Fibroblast of lung (primary cell): ENCODE results near the gene CLSTN2.

Experiments
- EZH2 ChIP-seq: IDR thresholded peaks from 2 replicates; pipeline ENCODE4 v1.5.1; 2012; ENCODE audit warnings: low read length, control low read depth, mild to moderate bottlenecking; ENCODE audit errors: missing control alignments
- TF ChIP-seq, protein P1 (sequence below), 2 donors: IDR thresholded peaks in 1 of 2; conservative IDR thresholded peaks in 1 of 2; 1 replicate in 1 of 2; 2 replicates in 1 of 2; pipeline ENCODE4 v1.5.1; 2011 to 2012; ENCODE audit warnings: low read length in 2 of 2, control low read depth in 1 of 2, inconsistent platforms in 1 of 2, low read depth in 1 of 2, mild to moderate bottlenecking in 1 of 2

DNA sequence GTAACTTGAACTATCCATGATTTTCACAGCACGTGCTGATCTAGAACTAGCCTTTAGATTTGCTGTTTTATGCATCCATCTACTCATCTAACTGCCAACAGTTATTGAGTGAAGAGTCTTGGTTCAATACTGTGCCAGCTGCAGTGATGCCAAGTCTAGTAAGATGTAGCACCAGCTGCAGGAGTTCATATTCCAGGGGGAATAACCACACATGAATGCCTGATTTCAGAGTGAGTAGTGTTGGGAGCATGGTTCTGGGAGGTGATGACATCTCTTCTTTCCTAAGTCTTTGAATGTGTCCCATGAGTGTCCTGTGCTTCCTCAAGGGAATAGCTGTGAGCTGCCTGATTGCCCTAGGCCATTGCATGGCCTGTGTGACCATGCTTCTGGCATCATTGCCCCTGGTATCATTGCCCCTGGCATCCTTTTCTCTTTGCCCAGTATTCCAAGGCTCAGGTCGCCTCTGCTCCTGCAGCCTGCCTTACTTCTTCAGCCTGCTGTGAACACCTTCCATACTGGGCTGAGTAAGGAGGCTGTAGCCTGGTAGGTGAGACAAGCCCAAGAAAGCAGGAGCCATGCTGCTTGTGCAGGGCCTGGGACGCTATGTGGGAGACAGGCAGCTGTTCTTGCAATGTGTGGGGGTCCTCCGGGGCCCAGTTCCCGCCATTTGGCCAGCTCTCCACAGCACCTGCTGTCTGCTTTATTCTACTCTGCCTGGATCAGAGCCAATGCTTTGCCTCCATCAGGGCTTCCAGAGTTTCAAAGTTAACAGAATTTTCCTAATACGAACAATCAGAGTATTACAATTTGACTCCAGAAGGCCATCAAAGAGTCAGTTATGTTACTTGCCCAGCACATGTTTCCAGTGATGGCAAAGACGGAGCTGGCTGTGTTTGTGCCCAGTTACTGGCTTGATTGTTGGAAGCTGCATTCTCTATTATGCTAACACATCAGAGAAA lies 73.2 kb downstream of the CLSTN2 start:
- TF ChIP-seq, protein P1, sequence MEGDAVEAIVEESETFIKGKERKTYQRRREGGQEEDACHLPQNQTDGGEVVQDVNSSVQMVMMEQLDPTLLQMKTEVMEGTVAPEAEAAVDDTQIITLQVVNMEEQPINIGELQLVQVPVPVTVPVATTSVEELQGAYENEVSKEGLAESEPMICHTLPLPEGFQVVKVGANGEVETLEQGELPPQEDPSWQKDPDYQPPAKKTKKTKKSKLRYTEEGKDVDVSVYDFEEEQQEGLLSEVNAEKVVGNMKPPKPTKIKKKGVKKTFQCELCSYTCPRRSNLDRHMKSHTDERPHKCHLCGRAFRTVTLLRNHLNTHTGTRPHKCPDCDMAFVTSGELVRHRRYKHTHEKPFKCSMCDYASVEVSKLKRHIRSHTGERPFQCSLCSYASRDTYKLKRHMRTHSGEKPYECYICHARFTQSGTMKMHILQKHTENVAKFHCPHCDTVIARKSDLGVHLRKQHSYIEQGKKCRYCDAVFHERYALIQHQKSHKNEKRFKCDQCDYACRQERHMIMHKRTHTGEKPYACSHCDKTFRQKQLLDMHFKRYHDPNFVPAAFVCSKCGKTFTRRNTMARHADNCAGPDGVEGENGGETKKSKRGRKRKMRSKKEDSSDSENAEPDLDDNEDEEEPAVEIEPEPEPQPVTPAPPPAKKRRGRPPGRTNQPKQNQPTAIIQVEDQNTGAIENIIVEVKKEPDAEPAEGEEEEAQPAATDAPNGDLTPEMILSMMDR (conservative IDR thresholded peaks at IDR 0.05 in 1 of 2, IDR thresholded peaks at IDR 0.05 in 1 of 2; ENCODE audit: low read depth in 1 of 2, low read length in 2 of 2), result no peak
- no peak for TF ChIP-seq EZH2
